ENCODE data around the gene CNTLN. TPM values are rescaled to one million over a fixed set of nuclear protein-coding genes. Genes with fewer than 3 reads are reported as not detected.

The CNTLN gene
- total and polyA plus RNA-seq, 2 of the 8 experiments (the other 6 are each of a cell fraction or from before 2014, with no cell fraction given), result 4.8 to 10.8 TPM

GRCh38 chr9:17229945-17230560 is 95.2 kb downstream of the CNTLN start:
- Histone ChIP-seq H3K27me3 (replicated peaks in 1 of 4; ENCODE audit: control insufficient read depth in 3 of 4, extremely low read depth in 1 of 4, insufficient read depth in 3 of 4, low read length in 3 of 4) (no peaks in the 10 kb centered on the region), H3K79me2 (ENCODE audit: control insufficient read depth in 1 of 2, insufficient read depth in 2 of 2, low read length in 2 of 2) (no peaks in the 10 kb centered on the region), H3K23me2 (ENCODE audit: low read depth, low read length) (no peaks in the 10 kb centered on the region; the same call in 1 of the 2 replicates), H3K23ac (ENCODE audit: insufficient read length) (no peak overlapping the region), H3K4me2 (ENCODE audit: insufficient read depth in 1 of 2, low read depth in 2 of 2, low read length in 2 of 2) (no peak overlapping the region), H2AFZ (ENCODE audit: low read length) (no peak overlapping the region), H3K14ac (ENCODE audit: insufficient read length) (no peak overlapping the region), H2BK20ac (ENCODE audit: low read length) (no peak overlapping the region), H4K5ac (ENCODE audit: insufficient read length, low read depth, low read length) (no peak overlapping the region), H3K56ac (replicated peaks; ENCODE audit: insufficient read length, low read depth, low read length) (no peak overlapping the region), H2BK5ac (ENCODE audit: low read depth, low read length) (no peak overlapping the region), H3K4me3 (ENCODE audit: extremely low read depth in 1 of 4, insufficient read depth in 2 of 4, low read depth in 3 of 4, low read length in 4 of 4) (no peak overlapping the region), H3K18ac (ENCODE audit: extremely low read depth, low read length) (no peak overlapping the region), H3K79me1 (ENCODE audit: low read depth, low read length) (no peaks in the 10 kb centered on the region; the same call in 1 of the 2 replicates), H2BK12ac (ENCODE audit: low read depth, low read length) (no peak overlapping the region), H3K36me3 (ENCODE audit: control insufficient read depth in 2 of 4, insufficient read depth in 4 of 4, low read length in 3 of 4) (no peaks in the 10 kb centered on the region), H3K27ac (ENCODE audit: low read depth, low read length) (0 out of 2 replicates have a peak overlapping the region, but pooled peaks have one; percentile 18), H3K9me3 (ENCODE audit: insufficient read depth in 2 of 2, low read depth in 1 of 2, low read length in 1 of 2) (no peaks in the 10 kb centered on the region), H2BK120ac (replicated peaks; ENCODE audit: low read depth, low read length) (no peak overlapping the region), H2AK5ac (ENCODE audit: low read depth, low read length) (no peak overlapping the region), H2BK15ac (ENCODE audit: low read length) (no peak overlapping the region), H3K4ac (replicated peaks; ENCODE audit: insufficient read length, low read depth, low read length) (no peak overlapping the region), H4K20me1 (replicated peaks in 1 of 2; ENCODE audit: control insufficient read depth in 1 of 2, insufficient read depth in 2 of 2, low read length in 2 of 2) (no peaks in the 10 kb centered on the region), H3K4me1 (replicated peaks in 1 of 4; ENCODE audit: control insufficient read depth in 3 of 4, insufficient read depth in 4 of 4, low read length in 3 of 4) (no peaks in the 10 kb centered on the region), H4K8ac (ENCODE audit: extremely low read depth, insufficient read depth, low read length) (no peak overlapping the region), H3K9ac (replicated peaks in 1 of 4; ENCODE audit: extremely low read depth in 1 of 4, low read depth in 3 of 4, low read length in 3 of 4) (no peak overlapping the region), H4K91ac (replicated peaks; ENCODE audit: insufficient read length, low read length) (no peak overlapping the region)
- POLR2A ChIA-PET (ENCODE audit: partially characterized antibody), result no interaction called here
- CTCF ChIA-PET (ENCODE audit: partially characterized antibody), result interaction anchor here (0.6 kb wide), 1 partner anchor 11 kb away, joined by 4 read pairs; no protein-coding TSS in a partner anchor
- DNase-seq (ENCODE audit: low read depth in 1 of 2, low spot score in 2 of 2) (no peak), FAIRE-seq (peak; percentile 78)
- peak; percentile 97 for TF ChIP-seq SRF (IDR thresholded peaks at IDR 0.05; ENCODE audit: low read depth, low read length)
- no peak for TF ChIP-seq ATF2 (IDR thresholded peaks at IDR 0.05; ENCODE audit: low read length)
- 96% methylated on average over 4 of the region's 4 CpGs; no CpG with 5 or more reads in 1 of the 2 experiments for WGBS, 2 experiments (ENCODE audit: extremely low coverage in 1 of 2, insufficient coverage in 1 of 2, insufficient read length in 1 of 2, insufficient replicate concordance in 2 of 2, low coverage in 1 of 2, low lambda C conversion rate in 2 of 2, missing lambda C conversion rate in 1 of 2)
